Fibroblast of skin of scalp (primary cell): Measurements from ENCODE around the gene CDHR1. TPM values are rescaled to one million over a fixed set of nuclear protein-coding genes. Genes with fewer than 3 reads are reported as not detected.
"Not testable (repeated sequence)": the region's sequence is repeated elsewhere in the genome, so short reads cannot be mapped to it uniquely, and the experiment has no call there.

Experiments
- DNase-seq: peaks from one replicate; pipeline ENCODE4 v3.0.0-alpha.2; 2013
- polyA plus RNA-seq, 2 experiments: library from polyadenylated mRNA; unstranded; fragments of 120-200 nt; gene quantifications; one replicate each; pipeline ENCODE4 v1.2.1, GENCODE V29; 2013; ENCODE audit not compliant: insufficient read length in 2 of 2

The CDHR1 gene
- 0.07 TPM for polyA plus RNA-seq (2013, experiment 1 of 2; ENCODE audit: insufficient read length)
- polyA plus RNA-seq (2013, experiment 2 of 2; ENCODE audit: insufficient read length) = 0.20 TPM

DNA sequence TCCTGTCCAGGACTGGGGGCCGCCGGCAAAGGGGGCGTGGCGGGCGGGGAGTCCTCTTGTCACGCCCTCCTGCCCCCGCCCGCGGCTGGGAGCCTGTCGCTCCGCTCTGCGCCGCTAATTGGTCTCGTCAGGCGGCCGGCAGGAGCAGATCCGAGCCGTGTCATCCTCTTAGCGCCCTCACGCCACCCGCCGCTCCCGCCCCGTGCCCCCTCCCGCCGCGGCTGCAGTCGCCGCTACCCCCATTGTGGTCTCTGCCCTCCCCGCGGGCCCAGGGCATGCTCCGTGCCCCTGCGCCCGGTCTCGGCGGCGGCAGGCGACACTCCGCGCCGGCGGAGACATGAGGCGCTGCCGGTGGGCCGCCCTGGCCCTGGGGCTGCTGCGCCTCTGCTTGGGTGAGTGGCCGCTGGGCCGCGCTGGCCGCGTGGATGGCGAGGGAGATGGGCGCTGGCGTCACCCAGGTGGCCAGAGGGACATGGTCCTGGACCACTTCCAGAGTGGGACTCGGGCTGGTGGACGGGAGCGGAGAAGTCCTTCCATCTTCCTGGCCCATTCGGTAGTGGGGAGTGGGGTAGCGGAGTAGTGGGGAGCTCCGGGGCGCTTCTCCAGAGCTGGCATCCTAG, at the start of gene CDHR1:
TSS of gene CDHR1 (plus strand) at position 114 of the 620 bp plus-strand sequence. CDS start at position 338, 224 bp downstream.
- DNase-seq = peak; percentile 17

DNA sequence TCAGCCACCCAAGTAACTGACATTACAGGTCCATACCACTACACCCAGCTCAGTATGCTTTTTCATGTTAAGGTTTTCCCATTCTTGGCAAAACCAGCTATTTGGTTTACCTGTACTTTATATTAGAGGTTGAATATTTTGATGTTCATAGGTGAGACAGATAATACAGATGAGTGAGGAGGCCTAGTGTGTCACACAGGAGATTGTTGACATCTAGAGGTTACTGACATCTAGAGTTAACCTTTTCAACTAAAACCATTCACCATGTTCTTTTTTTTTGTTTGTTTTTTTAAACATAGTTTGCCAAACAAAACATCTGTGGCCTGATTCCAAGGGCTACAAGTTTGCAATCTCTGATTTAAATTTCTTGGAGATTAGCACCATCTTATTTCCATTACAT, 47.0 kb upstream of the CDHR1 start:
- no peak for DNase-seq

DNA sequence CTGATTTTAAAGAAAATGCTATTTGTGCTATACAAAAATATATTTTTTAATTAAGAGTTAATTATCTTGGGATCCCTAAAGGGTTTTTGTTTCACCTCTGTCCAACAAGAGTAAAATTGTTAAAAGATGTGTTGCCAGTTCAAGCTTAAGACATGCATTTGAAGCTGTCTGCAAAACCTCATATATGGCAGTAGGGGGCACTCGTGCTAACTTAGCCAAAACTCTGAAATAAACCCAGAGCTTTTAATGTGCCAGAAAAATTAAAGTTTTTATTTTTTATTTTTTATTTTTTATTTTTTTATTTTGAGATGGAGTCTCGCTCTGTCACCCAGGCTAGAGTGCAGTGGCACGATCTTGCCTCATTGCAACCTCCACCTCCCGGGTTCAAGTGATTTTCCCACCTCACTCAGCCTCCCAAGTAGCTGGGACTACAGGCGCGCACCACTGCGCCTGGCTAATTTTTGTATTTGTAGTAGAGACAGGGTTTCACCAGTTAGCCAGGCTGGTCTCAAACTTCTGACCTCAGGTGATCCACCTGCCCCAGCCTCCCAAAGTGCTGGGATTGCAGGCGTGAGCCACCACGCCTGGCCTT, 46.2 kb upstream of the CDHR1 start:
- DNase-seq = peak; percentile 41

DNA sequence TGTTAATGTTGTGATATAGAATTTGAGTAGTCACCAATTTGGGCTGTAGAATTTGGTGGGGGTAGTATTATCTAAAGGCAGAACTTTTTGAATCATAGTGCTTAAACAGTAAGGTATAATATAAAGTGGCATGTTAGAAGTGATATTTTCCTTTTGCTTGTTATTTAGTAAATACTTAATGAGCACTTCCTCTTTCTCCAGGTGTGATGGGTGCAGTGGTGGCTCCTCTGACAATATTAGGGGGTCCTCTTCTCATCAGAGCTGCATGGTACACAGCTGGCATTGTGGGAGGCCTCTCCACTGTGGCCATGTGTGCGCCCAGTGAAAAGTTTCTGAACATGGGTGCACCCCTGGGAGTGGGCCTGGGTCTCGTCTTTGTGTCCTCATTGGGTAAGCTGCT, 44.5 kb upstream of the CDHR1 start:
- no peak for DNase-seq

DNA sequence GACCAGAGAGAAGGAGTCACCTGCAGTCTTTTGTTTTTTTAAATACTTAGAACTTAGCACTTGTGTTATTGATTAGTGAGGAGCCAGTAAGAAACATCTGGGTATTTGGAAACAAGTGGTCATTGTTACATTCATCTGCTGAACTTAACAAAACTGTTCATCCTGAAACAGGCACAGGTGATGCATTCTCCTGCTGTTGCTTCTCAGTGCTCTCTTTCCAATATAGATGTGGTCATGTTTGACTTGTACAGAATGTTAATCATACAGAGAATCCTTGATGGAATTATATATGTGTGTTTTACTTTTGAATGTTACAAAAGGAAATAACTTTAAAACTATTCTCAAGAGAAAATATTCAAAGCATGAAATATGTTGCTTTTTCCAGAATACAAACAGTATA, 41.6 kb upstream of the CDHR1 start:
- no peak for DNase-seq

DNA sequence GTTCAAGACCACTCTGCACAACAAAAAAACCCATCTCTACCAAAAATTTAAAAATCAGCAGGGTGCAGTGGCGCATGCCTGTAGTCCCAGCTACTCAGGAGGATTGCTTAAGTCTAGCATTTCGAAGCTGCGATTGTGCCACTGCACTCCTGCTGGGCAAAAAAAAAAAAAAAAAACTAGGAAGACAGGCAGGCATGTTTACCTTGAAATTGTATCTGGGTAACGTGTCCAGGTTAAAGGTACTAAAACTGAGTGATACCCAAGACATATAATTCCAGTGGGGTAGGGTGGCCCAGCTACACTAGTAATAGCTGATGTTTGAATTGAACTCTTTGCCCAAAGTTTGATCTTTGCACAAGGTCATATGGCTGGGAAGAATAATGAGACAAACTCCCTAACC, 38.8 kb upstream of the CDHR1 start:
- no peak for DNase-seq

DNA sequence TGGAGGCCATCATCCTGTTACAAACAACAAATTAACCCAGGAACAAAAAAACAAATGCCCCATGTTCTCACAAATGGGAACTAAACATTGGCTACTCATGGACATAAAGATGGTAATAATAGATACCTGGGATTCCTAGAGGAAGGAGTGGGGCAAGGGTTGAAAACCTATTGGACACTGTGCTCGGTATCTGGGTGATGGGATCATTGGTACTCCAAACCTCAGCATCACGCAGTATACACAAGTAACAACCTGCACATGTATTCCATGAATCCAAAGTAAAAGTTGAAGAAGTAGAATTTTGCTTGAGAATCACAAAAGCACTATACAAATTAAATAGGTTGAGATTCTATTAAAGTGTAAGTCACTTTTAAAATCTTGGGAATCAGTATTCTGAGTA, 38.3 kb upstream of the CDHR1 start:
- no peak for DNase-seq

DNA sequence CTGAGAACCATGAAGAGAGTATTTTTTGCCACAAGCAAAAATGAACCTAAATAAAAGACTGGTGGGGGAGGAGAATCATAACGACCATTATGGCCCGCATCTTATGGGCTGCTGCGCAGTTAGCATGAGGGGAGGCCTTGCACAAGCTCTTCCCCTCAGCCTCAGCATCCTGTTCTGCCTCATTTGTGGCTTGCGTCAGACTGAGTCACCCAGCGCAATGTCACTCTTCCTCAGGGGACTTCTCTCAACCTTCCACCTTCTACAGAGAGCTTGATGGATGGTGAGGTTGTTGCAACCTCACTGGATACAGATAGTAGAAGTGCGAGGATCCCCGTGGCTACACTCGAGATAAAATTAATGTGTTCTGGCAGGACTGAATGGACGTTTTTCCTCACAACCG, 37.6 kb upstream of the CDHR1 start:
- no peak for DNase-seq

GRCh38 chr10:84158061-84158460, 36.3 kb upstream of the CDHR1 start:
- no peak for DNase-seq

DNA sequence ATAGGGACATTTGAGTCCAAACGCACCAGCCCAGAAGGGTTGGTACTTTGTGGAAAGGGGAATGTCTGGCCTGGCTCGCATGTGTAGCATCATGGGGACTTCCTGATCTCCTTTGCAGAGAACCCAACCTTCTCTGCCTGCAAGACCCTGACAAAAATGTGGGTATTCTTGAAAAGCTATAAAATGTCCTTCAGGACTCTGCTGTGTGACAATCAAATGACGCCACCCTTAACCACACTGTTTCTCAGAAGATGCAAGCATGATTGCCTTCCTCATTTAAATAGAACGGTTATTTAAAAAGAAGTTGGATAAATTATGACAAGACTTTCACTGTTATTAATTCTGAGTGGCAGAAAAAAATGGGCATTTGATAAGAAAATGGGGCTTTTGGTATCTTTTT, 35.8 kb upstream of the CDHR1 start:
- DNase-seq = no peak

GRCh38 chr10:84159076-84159685, 35.2 kb upstream of the CDHR1 start:
- DNase-seq = no peak

GRCh38 chr10:84160663-84161362, 33.5 kb upstream of the CDHR1 start:
- DNase-seq = no peak

DNA sequence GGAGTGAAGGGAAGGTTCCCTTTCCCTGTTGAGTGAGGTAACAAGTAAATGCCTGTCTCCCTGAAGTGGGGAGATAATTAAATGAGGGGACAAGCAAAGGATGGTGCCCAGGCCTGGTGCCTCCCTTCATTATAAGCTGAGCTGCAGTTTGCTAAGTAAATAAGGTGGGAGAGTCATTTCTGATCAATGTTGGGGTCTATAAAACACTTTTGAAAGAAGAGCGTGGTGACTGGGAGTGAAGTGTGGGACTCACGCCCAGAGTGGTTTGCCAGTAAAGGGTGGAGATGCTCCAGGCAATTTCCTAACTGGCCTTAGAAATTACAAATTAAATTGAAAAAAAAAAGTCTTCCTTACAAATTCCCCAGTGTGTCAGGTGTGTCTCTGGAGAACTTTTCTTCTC, 30.3 kb upstream of the CDHR1 start:
- no peak for DNase-seq

- no peak for DNase-seq
Observed at GRCh38 chr10:84164442-84164841, 29.9 kb upstream of the CDHR1 start.

GRCh38 chr10:84166620-84167288, 27.6 kb upstream of the CDHR1 start:
- no peak for DNase-seq

- not testable (repeated sequence) for DNase-seq
Observed at GRCh38 chr10:84167289-84167653, 27.1 kb upstream of the CDHR1 start.

- not testable (repeated sequence) for DNase-seq
Observed at GRCh38 chr10:84168382-84168781, 26.0 kb upstream of the CDHR1 start.

GRCh38 chr10:84171237-84171636, 23.1 kb upstream of the CDHR1 start:
- not testable (repeated sequence) for DNase-seq

DNA sequence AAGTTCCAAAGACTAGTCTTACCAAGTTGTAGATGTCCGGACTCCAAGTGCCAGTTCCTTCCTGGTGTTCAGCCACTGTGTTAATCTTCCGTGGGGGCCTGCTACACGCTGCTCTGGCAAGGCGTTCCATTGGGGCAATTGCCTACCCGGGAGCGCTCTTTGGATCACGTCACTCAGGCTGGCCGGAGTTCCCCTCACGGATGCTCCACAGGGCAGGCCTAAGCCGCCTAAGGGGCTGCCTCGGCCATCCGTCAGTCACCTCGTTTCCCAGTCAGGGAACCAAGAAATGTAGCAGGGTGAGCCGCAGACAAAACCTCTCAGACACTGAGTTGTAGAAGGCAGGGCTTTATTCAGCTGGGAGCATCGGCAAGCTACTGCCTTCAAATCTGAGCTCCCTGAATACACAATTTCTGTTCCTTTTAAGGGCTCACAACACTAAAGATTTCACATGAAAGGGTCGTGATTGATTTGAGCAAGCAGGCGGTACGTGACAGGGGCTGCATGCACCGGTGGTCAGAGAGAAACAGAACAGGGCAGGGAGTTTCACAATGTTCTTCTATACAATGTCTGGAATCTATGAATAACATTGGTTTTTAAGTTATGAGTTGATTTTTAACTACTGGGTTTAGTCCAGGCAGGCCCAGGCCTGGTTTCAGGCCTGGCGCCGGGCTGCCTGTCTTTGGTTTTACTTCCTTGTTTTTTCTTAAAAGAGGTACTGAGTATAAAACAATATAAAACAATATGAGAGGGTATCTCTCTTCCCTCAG, 22.5 kb upstream of the CDHR1 start:
- not testable (repeated sequence) for DNase-seq

DNA sequence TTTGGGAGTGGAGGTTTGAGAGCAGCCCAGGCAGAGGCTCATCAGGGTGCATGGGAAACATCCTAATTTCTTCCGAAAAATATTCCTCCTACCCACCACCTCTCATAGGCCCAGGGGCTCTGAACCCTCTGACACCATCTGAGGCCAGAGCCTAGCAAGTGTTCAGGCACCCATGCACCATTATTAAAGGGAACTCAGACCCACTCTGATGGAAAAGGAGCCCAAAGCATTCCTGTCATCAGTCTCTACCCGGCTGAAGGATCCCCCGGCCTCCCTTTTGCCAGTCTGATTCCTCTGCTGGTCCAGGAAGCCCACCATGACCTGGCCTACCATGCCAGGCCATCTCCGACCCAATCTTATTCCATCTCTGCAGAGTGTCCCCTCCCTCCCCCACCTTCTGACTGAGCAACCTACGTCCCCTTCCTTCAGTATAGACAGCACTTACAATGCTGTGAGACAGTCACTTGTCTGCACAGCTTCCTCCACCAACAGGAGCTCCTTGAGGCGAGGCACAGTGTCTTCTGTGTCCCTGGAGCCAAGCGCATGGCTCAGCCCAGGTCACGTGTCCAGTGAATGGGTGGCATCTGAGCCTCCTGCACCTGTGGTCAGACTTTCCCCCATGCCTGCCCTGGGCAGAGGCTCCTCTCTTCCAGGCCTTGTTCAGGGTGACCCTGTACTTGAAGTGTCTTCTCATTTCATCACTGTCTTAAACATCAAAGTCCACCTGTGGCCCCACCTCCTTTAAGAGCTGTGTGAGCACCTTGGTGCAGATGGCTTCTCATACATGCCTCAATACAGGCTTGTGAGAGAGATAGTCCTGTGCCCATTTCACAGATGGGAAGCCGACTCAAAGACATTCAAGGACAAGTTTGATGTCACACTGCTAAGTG, 21.6 kb upstream of the CDHR1 start:
- DNase-seq = no peak

DNA sequence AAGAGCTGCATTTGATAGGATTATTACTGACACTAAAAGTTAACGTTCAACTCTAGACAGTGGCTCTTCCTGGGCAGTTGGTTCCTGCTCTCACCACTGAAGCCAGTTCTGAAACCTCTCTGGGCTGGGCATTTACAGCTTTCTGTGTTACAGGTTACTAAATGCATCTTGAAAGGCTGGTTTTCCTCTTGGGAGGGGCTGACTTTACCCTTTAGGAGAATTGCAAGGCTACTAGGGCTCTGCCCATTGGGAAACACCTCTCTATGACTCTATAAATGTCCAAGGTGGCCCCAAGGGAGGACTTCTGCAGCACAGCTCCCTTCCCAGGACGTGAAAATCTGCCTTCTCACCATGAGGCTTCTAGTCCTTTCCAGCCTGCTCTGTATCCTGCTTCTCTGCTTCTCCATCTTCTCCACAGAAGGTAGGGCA, 20.8 kb upstream of the CDHR1 start, which contains the start of gene GPR15LG:
TSS of gene GPR15LG (plus strand) at position 301 of the 429 bp plus-strand sequence. CDS start at position 352, 51 bp downstream.
- DNase-seq = no peak
